ENCODE results near the gene RCC2. TPM values are rescaled to one million over a fixed set of nuclear protein-coding genes. Genes with fewer than 3 reads are reported as not detected.
A peak's percentile ranks its signal among the peaks of the same experiment; 100 is the strongest.

RCC2 gene
- total and polyA plus RNA-seq, 5 donors from 2014 or later = 13.1 to 36.0 (median 16.4) TPM

DNA sequence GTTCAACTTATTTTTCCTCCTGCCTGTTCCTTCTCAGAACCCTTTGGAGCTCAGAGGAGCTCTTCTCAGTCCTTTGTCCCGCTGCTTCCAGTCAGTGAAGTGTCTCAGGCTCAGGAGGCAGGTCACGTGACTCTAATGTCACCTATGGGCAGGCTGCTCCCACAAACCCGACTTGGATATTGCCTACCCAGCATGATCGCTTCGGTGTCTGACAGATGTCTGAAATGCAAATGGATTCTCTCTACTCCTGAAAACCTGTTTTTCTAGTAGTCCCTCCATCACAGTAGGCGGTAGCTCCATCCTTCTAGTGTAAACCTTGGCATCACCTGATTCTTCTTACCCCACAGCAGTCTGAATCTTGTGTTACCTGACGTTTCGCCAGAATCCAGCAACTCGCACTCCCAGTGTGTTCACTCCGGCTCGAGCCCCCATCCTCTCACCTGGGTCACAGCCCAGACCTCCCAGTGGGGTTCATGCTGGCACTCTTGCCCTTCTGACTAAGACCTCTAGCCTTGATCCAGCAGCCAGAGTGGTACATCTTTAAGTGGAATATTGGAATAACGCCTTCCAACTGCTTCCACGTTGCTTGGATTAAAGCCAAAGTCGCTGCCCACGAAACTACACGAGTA lies 62.0 kb downstream of the RCC2 start:
- Histone ChIP-seq H3K36me3 (ENCODE audit: control insufficient read depth, insufficient read depth, low read length) (no peaks in the 10 kb centered on the region), H3K4me3 (ENCODE audit: low read depth, low read length) (no peak overlapping the region), H3K9me3 (ENCODE audit: control insufficient read depth in 2 of 2, low read length in 2 of 2) (no peaks in the 10 kb centered on the region), H3K27ac (ENCODE audit: insufficient read depth, low read length, poor library complexity, severe bottlenecking) (no peak overlapping the region), H3K4me1 (ENCODE audit: control insufficient read depth, insufficient read depth, low read length, poor library complexity, severe bottlenecking) (no peaks in the 10 kb centered on the region), H3K27me3 (ENCODE audit: control insufficient read depth, insufficient read depth, low read length) (no peaks in the 10 kb centered on the region)
- ATAC-seq (ENCODE audit: low read depth in 2 of 2) (no peak), DNase-seq (no peak)
- Mint-ChIP-seq H3K9me3 (peaks cover 0 to 3% (median 0%) of the 10 kb centered on the region in 7 donors), H3K4me3 (no peak overlapping the region), H3K4me1 (no peaks in the 10 kb centered on the region), H3K27ac (no peak overlapping the region), H3K36me3 (no peaks in the 10 kb centered on the region), H3K27me3 (peaks cover 7% of the 10 kb centered on the region)

DNA sequence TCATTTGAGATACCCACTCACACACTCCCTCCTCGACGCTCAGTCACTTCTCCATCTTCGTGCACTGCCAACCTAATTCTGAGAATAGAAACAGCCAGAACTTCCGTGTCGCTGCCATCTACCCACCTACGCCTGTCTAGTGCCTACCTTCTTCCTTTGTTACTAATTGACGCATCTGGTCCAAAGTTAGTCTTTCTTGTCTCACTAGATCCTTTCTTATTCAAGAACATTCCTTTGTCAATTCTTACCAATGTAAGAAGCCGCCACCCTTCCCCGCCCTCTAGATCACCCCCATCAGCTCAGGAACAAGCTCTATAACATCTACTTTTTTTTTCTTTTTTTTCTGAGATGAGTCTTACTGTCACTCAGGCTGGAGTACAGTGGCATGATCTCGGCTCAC lies 63.8 kb downstream of the RCC2 start:
- Histone ChIP-seq H3K27me3 (ENCODE audit: control insufficient read depth, insufficient read depth, low read length) (no peaks in the 10 kb centered on the region), H3K4me1 (ENCODE audit: control insufficient read depth, insufficient read depth, low read length, poor library complexity, severe bottlenecking) (no peaks in the 10 kb centered on the region), H3K9me3 (ENCODE audit: control insufficient read depth in 2 of 2, low read length in 2 of 2) (no peaks in the 10 kb centered on the region), H3K36me3 (ENCODE audit: control insufficient read depth, insufficient read depth, low read length) (no peaks in the 10 kb centered on the region), H3K4me3 (ENCODE audit: low read depth, low read length) (no peak overlapping the region), H3K27ac (ENCODE audit: insufficient read depth, low read length, poor library complexity, severe bottlenecking) (no peak overlapping the region)
- Mint-ChIP-seq H3K27me3 (no peaks in the 10 kb centered on the region), H3K4me3 (no peak overlapping the region), H3K36me3 (no peaks in the 10 kb centered on the region), H3K4me1 (no peaks in the 10 kb centered on the region), H3K9me3 (peaks cover 0 to 3% (median 0%) of the 10 kb centered on the region in 7 donors), H3K27ac (no peak overlapping the region)
- no peak for ATAC-seq (ENCODE audit: low read depth in 2 of 2)
- DNase-seq = no peak

DNA sequence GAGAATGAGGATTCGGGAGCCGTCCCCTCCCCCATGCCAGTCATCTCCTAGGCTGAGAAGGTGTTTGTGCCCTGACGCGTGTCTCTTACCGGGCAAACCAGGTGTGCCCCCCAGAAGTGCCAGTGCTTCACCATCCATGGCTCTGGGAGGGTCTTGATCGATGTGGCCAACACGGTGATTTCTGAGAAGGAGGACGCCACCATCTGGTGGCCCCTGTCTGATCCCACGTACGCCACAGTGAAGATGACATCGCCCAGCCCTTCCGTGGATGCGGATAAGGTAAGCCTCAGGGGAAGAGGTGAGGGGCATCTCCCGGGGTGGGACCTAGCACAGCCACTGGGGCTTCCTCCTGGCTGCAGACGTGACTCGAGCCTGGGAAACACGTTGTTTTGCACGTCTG lies 66.5 kb downstream of the RCC2 start:
- H3K9me3 ChIP-seq (ENCODE audit: control insufficient read depth in 2 of 2, low read length in 2 of 2) = no peaks in the 10 kb centered on the region
- H3K4me1 ChIP-seq (ENCODE audit: control insufficient read depth, insufficient read depth, low read length, poor library complexity, severe bottlenecking) = no peaks in the 10 kb centered on the region
- H3K27me3 ChIP-seq (ENCODE audit: control insufficient read depth, insufficient read depth, low read length) = no peaks in the 10 kb centered on the region
- H3K27ac ChIP-seq (ENCODE audit: insufficient read depth, low read length, poor library complexity, severe bottlenecking) = no peak overlapping the region
- no peak for ATAC-seq (ENCODE audit: low read depth in 2 of 2)
- Mint-ChIP-seq H3K4me3 (no peak overlapping the region), H3K4me1 (peaks cover 0 to 8% (median 0%) of the 10 kb centered on the region in 4 donors), H3K9me3 (peaks cover 0 to 3% (median 0%) of the 10 kb centered on the region in 7 donors), H3K27me3 (no peaks in the 10 kb centered on the region), H3K27ac (no peak overlapping the region), H3K36me3 (no peaks in the 10 kb centered on the region)
- H3K36me3 ChIP-seq (ENCODE audit: control insufficient read depth, insufficient read depth, low read length) = no peaks in the 10 kb centered on the region
- no peak for DNase-seq
- no peak overlapping the region for H3K4me3 ChIP-seq (ENCODE audit: low read depth, low read length)

DNA sequence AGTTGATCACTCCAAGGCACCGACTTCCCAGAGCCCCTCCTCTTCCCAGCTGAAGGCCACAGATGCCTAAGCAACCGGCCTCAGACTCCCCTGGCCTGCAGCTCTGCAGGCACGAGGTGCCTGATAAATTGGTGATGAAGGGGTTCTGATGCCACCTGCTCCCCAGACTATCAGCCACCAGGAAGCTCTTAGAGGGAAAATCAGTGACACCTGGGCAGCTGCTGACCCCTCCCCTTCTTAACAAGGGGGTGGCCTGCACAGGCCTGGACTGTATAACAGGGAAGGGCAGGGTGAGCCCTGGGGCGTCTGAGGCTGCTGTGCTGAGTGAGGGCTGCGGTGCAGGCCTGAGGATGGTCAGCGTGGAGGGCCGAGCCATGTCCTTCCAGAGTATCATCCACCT lies 67.6 kb downstream of the RCC2 start, which contains the start of gene PADI6:
PADI6 (plus strand) TSS at position 301 of the 400 bp plus-strand sequence; CDS start at position 351, 50 bp downstream.
- no peak for DNase-seq
- Mint-ChIP-seq H3K27ac (no peak within 1 kb of the TSS), H3K4me1 (peaks cover 0 to 8% (median 0%) of the 10 kb centered on the region in 4 donors)

DNA sequence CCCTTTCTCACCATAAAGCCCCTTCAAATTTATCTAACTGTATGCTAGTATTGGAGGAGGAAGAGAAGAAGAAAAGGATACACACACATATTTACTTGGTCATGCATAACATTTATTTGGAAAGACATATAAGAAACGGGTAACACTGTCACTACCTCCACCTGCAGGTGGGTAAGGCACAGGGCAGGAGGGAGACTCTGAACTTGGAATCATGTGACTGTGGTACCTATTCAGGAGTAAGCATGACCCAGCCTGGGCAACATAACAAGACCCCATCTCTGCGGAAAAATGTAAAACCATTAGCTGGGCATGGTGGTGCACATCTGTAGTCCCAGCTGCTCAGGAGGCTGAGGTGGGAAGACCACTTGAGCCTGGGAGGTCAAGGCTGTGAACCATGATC lies 68.9 kb downstream of the RCC2 start:
- peak in 1 of 3 donors; percentile 5 for DNase-seq
- Mint-ChIP-seq H3K4me3 (no peak overlapping the region), H3K4me1 (peaks cover 0 to 8% (median 0%) of the 10 kb centered on the region in 4 donors), H3K27ac (no peak overlapping the region), H3K27me3 (peaks cover 8% of the 10 kb centered on the region), H3K9me3 (peaks cover 0 to under 1% (median 0%) of the 10 kb centered on the region in 7 donors), H3K36me3 (no peaks in the 10 kb centered on the region)
- Histone ChIP-seq H3K36me3 (ENCODE audit: control insufficient read depth, insufficient read depth, low read length) (no peaks in the 10 kb centered on the region), H3K9me3 (ENCODE audit: control insufficient read depth in 2 of 2, low read length in 2 of 2) (no peaks in the 10 kb centered on the region), H3K4me3 (ENCODE audit: low read depth, low read length) (no peak overlapping the region), H3K27me3 (ENCODE audit: control insufficient read depth, insufficient read depth, low read length) (no peaks in the 10 kb centered on the region), H3K4me1 (ENCODE audit: control insufficient read depth, insufficient read depth, low read length, poor library complexity, severe bottlenecking) (no peaks in the 10 kb centered on the region), H3K27ac (ENCODE audit: insufficient read depth, low read length, poor library complexity, severe bottlenecking) (no peak overlapping the region)
- ATAC-seq (ENCODE audit: low read depth in 2 of 2) = no peak

More for the DNA sequence above, 67.6 kb downstream of the RCC2 start, which contains the start of gene PADI6:
- no peak within 1 kb of the TSS for H3K27ac ChIP-seq (ENCODE audit: insufficient read depth, low read length, poor library complexity, severe bottlenecking)
- no peak within 1 kb of the TSS for H3K4me3 Mint-ChIP-seq
- H3K36me3 ChIP-seq (ENCODE audit: control insufficient read depth, insufficient read depth, low read length) = no peaks in the 10 kb centered on the region
- H3K27me3 ChIP-seq (ENCODE audit: control insufficient read depth, insufficient read depth, low read length) = no peaks in the 10 kb centered on the region
- no peaks in the 10 kb centered on the region for H3K36me3 Mint-ChIP-seq
- H3K27me3 Mint-ChIP-seq = peaks cover 4% of the 10 kb centered on the region
- H3K9me3 Mint-ChIP-seq = peaks cover 0 to 3% (median 0%) of the 10 kb centered on the region in 7 donors
- H3K4me3 ChIP-seq (ENCODE audit: low read depth, low read length) = no peak within 1 kb of the TSS
- ATAC-seq (ENCODE audit: low read depth in 2 of 2) = no peak
- H3K9me3 ChIP-seq (ENCODE audit: control insufficient read depth in 2 of 2, low read length in 2 of 2) = no peaks in the 10 kb centered on the region
- no peaks in the 10 kb centered on the region for H3K4me1 ChIP-seq (ENCODE audit: control insufficient read depth, insufficient read depth, low read length, poor library complexity, severe bottlenecking)

DNA sequence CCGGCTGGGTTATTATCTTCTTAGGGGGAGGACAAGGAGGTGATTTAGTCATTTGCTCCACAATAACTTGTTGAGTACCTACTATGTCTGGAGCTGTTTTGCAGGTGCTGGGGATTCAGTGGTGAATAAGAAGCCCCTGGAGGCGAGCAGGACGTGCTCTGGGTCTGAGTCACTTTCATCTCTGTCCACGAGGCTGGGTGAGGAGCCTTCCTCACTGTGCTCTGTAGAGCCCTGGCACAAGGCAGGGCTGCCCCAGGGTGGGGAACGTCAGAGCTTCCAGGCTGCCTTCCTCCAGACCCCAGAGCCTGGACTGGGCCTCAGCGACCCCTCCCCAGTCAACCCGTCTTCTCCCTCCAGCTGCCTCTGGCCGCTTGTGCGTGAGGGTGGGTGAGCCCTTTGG lies 70.0 kb downstream of the RCC2 start:
- no peak overlapping the region for H3K27ac Mint-ChIP-seq
- no peaks in the 10 kb centered on the region for H3K9me3 ChIP-seq (ENCODE audit: control insufficient read depth in 2 of 2, low read length in 2 of 2)
- peaks cover 11% of the 10 kb centered on the region for H3K27me3 Mint-ChIP-seq
- H3K4me1 Mint-ChIP-seq = peaks cover 0 to 8% (median 0%) of the 10 kb centered on the region in 4 donors
- no peak overlapping the region for H3K27ac ChIP-seq (ENCODE audit: insufficient read depth, low read length, poor library complexity, severe bottlenecking)
- H3K4me3 ChIP-seq (ENCODE audit: low read depth, low read length) = no peak overlapping the region
- H3K9me3 Mint-ChIP-seq = no peaks in the 10 kb centered on the region
- no peak overlapping the region for H3K4me3 Mint-ChIP-seq
- H3K36me3 ChIP-seq (ENCODE audit: control insufficient read depth, insufficient read depth, low read length) = no peaks in the 10 kb centered on the region
- H3K27me3 ChIP-seq (ENCODE audit: control insufficient read depth, insufficient read depth, low read length) = no peaks in the 10 kb centered on the region
- DNase-seq (no peak), ATAC-seq (ENCODE audit: low read depth in 2 of 2) (no peak)
- H3K36me3 Mint-ChIP-seq = no peaks in the 10 kb centered on the region
- no peaks in the 10 kb centered on the region for H3K4me1 ChIP-seq (ENCODE audit: control insufficient read depth, insufficient read depth, low read length, poor library complexity, severe bottlenecking)

DNA sequence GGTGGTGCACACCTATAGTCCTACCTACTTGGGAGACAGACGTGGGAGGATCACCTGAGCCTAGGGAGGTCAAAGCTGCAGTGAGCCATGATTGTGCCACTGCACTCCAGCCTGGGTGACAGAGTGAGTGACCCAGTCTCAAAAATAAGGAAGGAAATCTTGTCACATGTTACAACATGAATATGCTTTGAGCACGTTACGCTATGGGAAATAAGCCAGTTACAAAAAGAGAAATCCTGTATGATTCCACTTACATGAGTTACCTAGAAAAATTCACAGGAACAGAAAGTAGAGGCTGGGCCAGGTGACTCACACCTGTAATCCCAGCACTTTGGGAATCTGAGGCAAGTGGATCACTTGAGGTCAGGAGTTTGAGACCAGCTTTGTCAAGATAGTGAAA lies 74.2 kb downstream of the RCC2 start:
- H3K4me1 Mint-ChIP-seq = peaks cover 0 to 5% (median 0%) of the 10 kb centered on the region in 4 donors
- no peaks in the 10 kb centered on the region for H3K36me3 ChIP-seq (ENCODE audit: control insufficient read depth, insufficient read depth, low read length)
- no peaks in the 10 kb centered on the region for H3K9me3 Mint-ChIP-seq
- DNase-seq (no peak), ATAC-seq (ENCODE audit: low read depth in 2 of 2) (no peak)
- no peaks in the 10 kb centered on the region for H3K27me3 ChIP-seq (ENCODE audit: control insufficient read depth, insufficient read depth, low read length)
- no peaks in the 10 kb centered on the region for H3K9me3 ChIP-seq (ENCODE audit: control insufficient read depth in 2 of 2, low read length in 2 of 2)
- no peak overlapping the region for H3K27ac ChIP-seq (ENCODE audit: insufficient read depth, low read length, poor library complexity, severe bottlenecking)
- H3K4me1 ChIP-seq (ENCODE audit: control insufficient read depth, insufficient read depth, low read length, poor library complexity, severe bottlenecking) = no peaks in the 10 kb centered on the region
- H3K4me3 ChIP-seq (ENCODE audit: low read depth, low read length) = no peak overlapping the region
- peaks cover 11% of the 10 kb centered on the region for H3K27me3 Mint-ChIP-seq
- no peak overlapping the region for H3K27ac Mint-ChIP-seq
- H3K4me3 Mint-ChIP-seq = no peak overlapping the region
- H3K36me3 Mint-ChIP-seq = no peaks in the 10 kb centered on the region

DNA sequence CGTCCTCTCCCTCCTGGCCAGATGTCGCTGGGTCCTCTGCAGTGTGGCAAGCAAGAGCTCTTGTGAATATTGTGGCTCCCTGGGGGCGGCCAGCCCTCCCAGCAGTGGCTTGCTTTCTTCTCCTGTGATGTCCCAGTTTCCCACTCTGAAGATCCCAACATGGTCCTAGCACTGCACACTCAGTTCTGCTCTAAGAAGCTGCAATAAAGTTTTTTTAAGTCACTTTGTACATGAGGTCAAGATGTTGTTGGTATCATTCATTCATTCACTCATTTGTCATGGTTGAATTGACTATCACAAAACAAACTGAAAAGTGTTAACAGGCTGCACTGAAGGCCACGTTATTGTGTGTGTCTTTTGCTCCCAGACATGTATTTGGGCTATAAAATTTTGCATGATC lies 75.7 kb downstream of the RCC2 start:
- no peaks in the 10 kb centered on the region for H3K36me3 Mint-ChIP-seq
- H3K4me1 Mint-ChIP-seq = no peaks in the 10 kb centered on the region
- no peaks in the 10 kb centered on the region for H3K27me3 ChIP-seq (ENCODE audit: control insufficient read depth, insufficient read depth, low read length)
- no peak overlapping the region for H3K4me3 Mint-ChIP-seq
- H3K4me3 ChIP-seq (ENCODE audit: low read depth, low read length) = no peak overlapping the region
- peaks cover 0 to 2% (median 0%) of the 10 kb centered on the region in 7 donors for H3K9me3 Mint-ChIP-seq
- no peaks in the 10 kb centered on the region for H3K4me1 ChIP-seq (ENCODE audit: control insufficient read depth, insufficient read depth, low read length, poor library complexity, severe bottlenecking)
- H3K27ac Mint-ChIP-seq = no peak overlapping the region
- no peaks in the 10 kb centered on the region for H3K36me3 ChIP-seq (ENCODE audit: control insufficient read depth, insufficient read depth, low read length)
- DNase-seq (no peak), ATAC-seq (ENCODE audit: low read depth in 2 of 2) (no peak)
- no peak overlapping the region for H3K27ac ChIP-seq (ENCODE audit: insufficient read depth, low read length, poor library complexity, severe bottlenecking)
- no peaks in the 10 kb centered on the region for H3K9me3 ChIP-seq (ENCODE audit: control insufficient read depth in 2 of 2, low read length in 2 of 2)
- peaks cover 11% of the 10 kb centered on the region for H3K27me3 Mint-ChIP-seq

All from CD4-positive, CD25-positive, alpha-beta regulatory T cell (primary cell).